Activated CD4-positive, alpha-beta T cell treated with anti-CD3 and anti-CD28 coated beads, Interleukin-2, amount 10 ng/mL, durations not matched to agents 24 days and 14 days (primary cell): ENCODE data around the gene ZNF3. TPM values are rescaled to one million over a fixed set of nuclear protein-coding genes. Genes with fewer than 3 reads are reported as not detected.

Experiments used
- DNase-seq: peaks from one replicate; pipeline ENCODE4 v3.0.0; 2022
- H3K27ac Mint-ChIP-seq: one replicate; pipeline ENCODE4 v1.8.0; 2022; ENCODE audit warnings: mild to moderate bottlenecking, mixed read lengths
- H3K27me3 Mint-ChIP-seq: one replicate; pipeline ENCODE4 v1.8.0; 2022; ENCODE audit warnings: mixed read lengths
- H3K36me3 Mint-ChIP-seq: one replicate; pipeline ENCODE4 v1.8.0; 2022; ENCODE audit warnings: low read depth, mild to moderate bottlenecking, mixed read lengths
- H3K4me1 Mint-ChIP-seq: one replicate; pipeline ENCODE4 v1.8.0; 2021; ENCODE audit warnings: mixed read lengths
- H3K4me3 Mint-ChIP-seq: one replicate; pipeline ENCODE4 v1.8.0; 2022; ENCODE audit warnings: mild to moderate bottlenecking, moderate library complexity, mixed read lengths
- H3K9me3 Mint-ChIP-seq: one replicate; pipeline ENCODE4 v1.8.0; 2021; ENCODE audit warnings: mixed read lengths
- intact Hi-C: fragments of 100-400 bp; cut with micrococcal nuclease; formaldehyde crosslinking; loops from one replicate; pipeline ENCODE4 v1.15.1; 2023
- total RNA-seq: library from RNA; stranded (reverse); gene quantifications from 2 replicates; pipeline ENCODE4 v1.2.3, GENCODE V29; 2022

Gene ZNF3
- total RNA-seq, 1 donor from 2014 or later, result 21.5 TPM

- Mint-ChIP-seq H3K36me3 (peaks cover 78% of the 10 kb centered on the region), H3K9me3 (peaks cover 22% of the 10 kb centered on the region), H3K27me3 (no peaks in the 10 kb centered on the region), H3K4me3 (no peak overlapping the region), H3K4me1 (no peaks in the 10 kb centered on the region), H3K27ac (no peak overlapping the region)
- intact Hi-C loops, result no loop called here
- DNase-seq, result no peak
Measured at GRCh38 chr7:100069991-100070390, 11.5 kb downstream of the ZNF3 start.

- Mint-ChIP-seq H3K9me3 (peaks cover 11% of the 10 kb centered on the region), H3K27me3 (no peaks in the 10 kb centered on the region), H3K36me3 (peaks cover 64% of the 10 kb centered on the region), H3K27ac (no peak overlapping the region), H3K4me1 (no peaks in the 10 kb centered on the region), H3K4me3 (no peak overlapping the region)
- intact Hi-C loops, result no loop called here
- DNase-seq, result no peak
Measured at GRCh38 chr7:100066953-100067352, 14.6 kb downstream of the ZNF3 start.

GRCh38 chr7:100065452-100066186 is 15.9 kb downstream of the ZNF3 start:
- Mint-ChIP-seq H3K9me3 (peaks cover 3% of the 10 kb centered on the region), H3K4me1 (no peaks in the 10 kb centered on the region), H3K4me3 (no peak overlapping the region), H3K36me3 (peaks cover 59% of the 10 kb centered on the region), H3K27me3 (no peaks in the 10 kb centered on the region), H3K27ac (no peak overlapping the region)
- DNase-seq, result no peak
- intact Hi-C loops, result no loop called here

GRCh38 chr7:100064162-100064561 is 17.4 kb downstream of the ZNF3 start:
- Mint-ChIP-seq H3K27ac (no peak overlapping the region), H3K4me3 (no peak overlapping the region), H3K9me3 (peaks cover 3% of the 10 kb centered on the region), H3K27me3 (no peaks in the 10 kb centered on the region), H3K4me1 (no peaks in the 10 kb centered on the region), H3K36me3 (peaks cover 52% of the 10 kb centered on the region)
- DNase-seq, result no peak
- intact Hi-C loops, result no loop called here

- Mint-ChIP-seq H3K4me3 (no peak overlapping the region), H3K27ac (no peak overlapping the region), H3K36me3 (peaks cover 56% of the 10 kb centered on the region), H3K4me1 (no peaks in the 10 kb centered on the region), H3K9me3 (peaks cover 3% of the 10 kb centered on the region), H3K27me3 (no peaks in the 10 kb centered on the region)
- no peak for DNase-seq
- intact Hi-C loops, result no loop called here
Measured at GRCh38 chr7:100063376-100063775, 18.1 kb downstream of the ZNF3 start.

DNA sequence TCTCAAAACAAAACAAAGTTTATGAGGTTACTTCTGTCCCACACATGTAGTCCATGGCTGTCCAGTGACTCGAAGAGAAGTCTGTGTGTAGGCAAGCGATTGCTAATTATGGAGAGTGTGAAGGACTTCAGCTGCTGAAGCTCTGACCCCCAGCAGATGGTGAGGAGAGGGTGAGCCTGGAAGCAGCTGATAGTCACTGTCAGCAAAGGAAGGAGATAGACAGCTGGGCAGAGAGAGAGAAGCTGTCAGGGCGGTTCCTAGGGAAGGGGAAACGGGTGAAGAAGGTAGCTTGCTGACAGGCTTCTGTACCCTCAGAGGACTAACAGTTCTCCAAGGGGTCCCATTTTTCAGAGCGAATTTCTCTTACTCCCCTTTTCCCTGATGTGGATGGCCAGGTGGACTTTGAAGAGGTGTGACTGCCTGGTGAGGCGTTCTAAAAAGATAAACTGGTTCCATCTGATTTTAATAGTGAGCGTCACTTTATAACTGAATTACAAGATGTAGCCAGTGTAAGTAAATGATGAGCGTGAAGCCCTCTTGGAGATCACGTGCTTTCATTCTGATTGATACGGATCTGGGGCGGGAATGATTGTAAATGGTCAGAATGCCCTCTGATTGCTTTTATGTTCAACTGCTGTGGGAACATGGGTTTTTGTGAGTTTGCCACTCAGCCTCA is 19.9 kb downstream of the ZNF3 start:
- intact Hi-C loops, result no loop called here
- H3K36me3 Mint-ChIP-seq, result peaks cover 55% of the 10 kb centered on the region
- no peak overlapping the region for H3K27ac Mint-ChIP-seq
- no peaks in the 10 kb centered on the region for H3K4me1 Mint-ChIP-seq
- no peaks in the 10 kb centered on the region for H3K27me3 Mint-ChIP-seq
- no peak for DNase-seq
- no peaks in the 10 kb centered on the region for H3K9me3 Mint-ChIP-seq
- H3K4me3 Mint-ChIP-seq, result no peak overlapping the region

DNA sequence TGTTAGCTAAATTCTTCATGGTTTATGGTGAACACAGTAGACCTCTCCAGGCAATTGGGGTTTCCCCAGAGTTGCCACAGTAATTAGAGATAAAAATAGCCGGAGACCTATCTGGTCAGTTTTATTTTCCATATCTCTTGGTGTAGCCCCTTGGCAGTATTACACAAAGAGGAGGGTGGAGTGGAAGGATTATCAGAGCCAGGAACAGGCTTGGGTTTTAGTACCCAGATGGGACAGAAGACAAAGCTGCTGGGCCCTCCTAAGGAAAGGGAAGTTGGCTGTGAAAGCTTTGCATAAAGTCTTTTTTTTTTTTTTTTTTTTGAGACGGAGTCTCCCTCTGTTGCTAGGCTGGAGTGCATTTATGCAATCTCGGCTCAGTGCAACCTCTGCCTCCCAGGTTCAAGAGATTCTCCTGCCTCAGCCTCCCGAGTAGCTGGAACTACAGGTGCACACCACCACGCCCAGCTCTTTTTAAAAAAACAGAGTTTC is 22.2 kb downstream of the ZNF3 start:
- Mint-ChIP-seq H3K4me3 (no peak overlapping the region), H3K27me3 (no peaks in the 10 kb centered on the region), H3K27ac (no peak overlapping the region), H3K36me3 (peaks cover 41% of the 10 kb centered on the region), H3K4me1 (no peaks in the 10 kb centered on the region), H3K9me3 (no peaks in the 10 kb centered on the region)
- no peak for DNase-seq
- intact Hi-C loops, result no loop called here

DNA sequence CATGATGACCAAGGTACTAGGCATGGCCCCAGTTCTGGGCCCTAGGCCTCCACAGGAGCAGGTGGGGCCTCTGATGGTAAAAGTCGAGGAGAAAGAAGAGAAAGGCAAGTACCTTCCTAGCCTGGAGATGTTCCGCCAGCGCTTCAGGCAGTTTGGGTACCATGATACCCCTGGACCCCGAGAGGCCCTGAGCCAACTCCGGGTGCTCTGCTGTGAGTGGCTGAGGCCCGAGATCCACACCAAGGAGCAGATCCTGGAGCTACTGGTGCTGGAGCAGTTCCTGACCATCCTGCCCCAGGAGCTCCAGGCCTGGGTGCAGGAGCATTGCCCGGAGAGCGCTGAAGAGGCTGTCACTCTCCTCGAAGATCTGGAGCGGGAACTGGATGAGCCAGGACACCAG is 24.5 kb downstream of the ZNF3 start:
- Mint-ChIP-seq H3K27me3 (no peaks in the 10 kb centered on the region), H3K36me3 (peaks cover 32% of the 10 kb centered on the region), H3K27ac (peak overlapping the region; percentile 36), H3K9me3 (no peaks in the 10 kb centered on the region), H3K4me1 (no peaks in the 10 kb centered on the region), H3K4me3 (no peak overlapping the region)
- intact Hi-C loops, result no loop called here
- DNase-seq, result no peak

DNA sequence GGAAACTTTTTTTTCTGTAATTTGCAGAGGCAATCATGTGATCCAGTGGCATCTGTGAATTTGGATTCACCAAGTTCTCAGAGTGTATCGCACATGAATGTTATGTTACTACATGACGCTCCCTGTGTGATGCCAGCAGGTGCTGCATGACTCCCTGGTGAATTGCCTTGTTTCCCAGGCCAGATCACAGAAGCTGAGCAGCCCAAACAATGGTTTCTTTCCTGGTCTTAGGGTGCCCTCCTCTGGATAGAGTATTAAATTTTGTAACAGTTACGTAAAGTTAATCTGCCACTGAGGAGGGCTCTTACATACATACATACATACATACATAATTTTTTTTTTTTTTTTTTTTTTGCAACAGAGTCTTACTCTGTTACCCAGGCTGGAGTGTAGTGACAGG is 28.3 kb downstream of the ZNF3 start:
- DNase-seq, result peak; percentile 81
- Mint-ChIP-seq H3K27me3 (no peaks in the 10 kb centered on the region), H3K27ac (no peak overlapping the region), H3K4me1 (peaks cover 10% of the 10 kb centered on the region), H3K36me3 (peaks cover 14% of the 10 kb centered on the region), H3K4me3 (no peak overlapping the region), H3K9me3 (no peaks in the 10 kb centered on the region)
- intact Hi-C loops, result loop anchor here (2.0 to 5.0 kb wide), 3 partner anchors 36 to 76 kb away; partner anchors contain the start of genes AZGP1 and ZKSCAN1

- Mint-ChIP-seq H3K36me3 (peaks cover 2% of the 10 kb centered on the region), H3K9me3 (no peaks in the 10 kb centered on the region), H3K4me1 (peaks cover 10% of the 10 kb centered on the region), H3K27me3 (peaks cover under 1% of the 10 kb centered on the region), H3K27ac (no peak overlapping the region), H3K4me3 (peak overlapping the region; percentile 53)
- intact Hi-C loops, result loop anchor here (2.0 to 5.0 kb wide), 3 partner anchors 34 to 74 kb away; partner anchors contain the start of genes AZGP1 and ZKSCAN1
- no peak for DNase-seq
Measured at GRCh38 chr7:100051611-100052010, 29.9 kb downstream of the ZNF3 start.

GRCh38 chr7:100049441-100050291 is 31.9 kb downstream of the ZNF3 start, which contains the start of gene ZSCAN21:
Gene ZSCAN21 (plus strand): TSS chr7:100049774. CDS start chr7:100057007, 7,233 bp downstream.
- Mint-ChIP-seq H3K27me3 (peaks cover 3% of the 10 kb centered on the region), H3K4me3 (peak within 1 kb of the TSS; percentile 94), H3K9me3 (no peaks in the 10 kb centered on the region), H3K27ac (peak within 1 kb of the TSS; percentile 93), H3K36me3 (peaks cover 2% of the 10 kb centered on the region), H3K4me1 (peaks cover 12% of the 10 kb centered on the region)
- intact Hi-C loops, result loop anchor here (5.0 kb wide), 3 partner anchors 32 to 72 kb away; partner anchors contain the start of genes AZGP1, ZKSCAN1 and ZNF3
- DNase-seq, result peak; percentile 95

DNA sequence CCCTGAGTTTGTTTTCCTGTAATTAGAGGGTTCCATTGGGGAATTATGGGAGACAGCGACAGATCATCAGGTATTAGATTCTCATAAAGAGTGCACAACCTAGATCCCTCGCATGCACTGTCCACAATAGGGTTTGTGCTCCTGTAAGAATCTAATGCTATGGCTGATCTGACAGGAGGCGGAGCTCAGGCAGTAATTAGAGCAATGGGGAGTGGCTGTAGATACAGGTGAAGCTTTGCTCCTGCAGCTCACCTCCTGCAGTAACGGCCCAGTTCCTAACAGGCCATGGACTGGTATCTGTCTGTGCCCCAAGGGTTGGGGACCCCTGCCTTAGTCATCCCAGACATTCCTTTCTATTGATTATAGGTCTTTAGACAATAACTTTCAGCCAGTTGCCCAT is 32.8 kb downstream of the ZNF3 start:
- peak overlapping the region; percentile 32 for H3K27ac Mint-ChIP-seq
- intact Hi-C loops, result loop anchor here (5.0 kb wide), 1 partner anchor 34 kb away; the partner anchor contains the start of gene ZNF3
- no peaks in the 10 kb centered on the region for H3K9me3 Mint-ChIP-seq
- peak overlapping the region; percentile 62 for H3K4me3 Mint-ChIP-seq
- H3K27me3 Mint-ChIP-seq, result peaks cover 3% of the 10 kb centered on the region
- DNase-seq, result no peak
- H3K4me1 Mint-ChIP-seq, result peaks cover 13% of the 10 kb centered on the region
- H3K36me3 Mint-ChIP-seq, result peaks cover 4% of the 10 kb centered on the region

DNA sequence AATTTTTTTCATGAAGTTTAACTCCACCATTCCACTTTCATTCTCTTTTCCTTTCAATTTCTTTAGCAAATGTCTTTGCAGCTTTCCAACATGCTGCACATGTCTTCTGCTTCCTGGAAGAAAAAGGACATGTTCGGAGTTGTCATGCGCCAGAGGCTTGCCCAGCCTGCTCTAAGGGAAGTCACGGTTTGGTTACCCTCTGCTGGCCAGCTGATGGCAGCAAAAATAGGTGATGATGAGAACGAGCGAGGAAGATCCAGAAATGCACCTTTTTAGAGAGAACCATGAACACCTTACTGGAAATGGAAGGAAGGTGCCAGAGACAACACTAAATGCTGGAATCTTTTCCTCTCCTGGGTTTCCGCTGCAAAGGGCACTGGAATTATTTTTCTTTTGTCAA is 36.8 kb downstream of the ZNF3 start:
- peaks cover 14% of the 10 kb centered on the region for H3K4me1 Mint-ChIP-seq
- H3K36me3 Mint-ChIP-seq, result peaks cover 4% of the 10 kb centered on the region
- DNase-seq, result peak; percentile 61
- peaks cover 3% of the 10 kb centered on the region for H3K27me3 Mint-ChIP-seq
- H3K4me3 Mint-ChIP-seq, result no peak overlapping the region
- H3K27ac Mint-ChIP-seq, result no peak overlapping the region
- H3K9me3 Mint-ChIP-seq, result no peaks in the 10 kb centered on the region
- intact Hi-C loops, result loop anchor here (5.0 kb wide), 1 partner anchor 38 kb away; the partner anchor contains the start of gene ZNF3
